ENCODE results near the gene PTPN1.

- TF ChIP-seq POLR2AphosphoS5 (IDR thresholded peaks at IDR 0.05; ENCODE audit: low read depth) (no peak), CTCF (conservative IDR thresholded peaks at IDR 0.05; ENCODE audit: low read depth in 2 of 2) (no peak), REST (IDR thresholded peaks at IDR 0.05; ENCODE audit: unreplicated experiment) (no peak), EZH2phosphoT487 (IDR thresholded peaks at IDR 0.05; ENCODE audit: unreplicated experiment) (no peak), EZH2 (IDR thresholded peaks at IDR 0.05; ENCODE audit: low read depth, unreplicated experiment) (no peak), ZNF331 (CRISPR knock-in tag; IDR thresholded peaks at IDR 0.05; ENCODE audit: low read depth) (no peak), CREB1 (CRISPR knock-in tag; IDR thresholded peaks at IDR 0.05; ENCODE audit: low read depth) (no peak), NANOG (IDR thresholded peaks at IDR 0.05; ENCODE audit: borderline replicate concordance) (no peak), ETS1 (IDR thresholded peaks at IDR 0.05) (no peak), JUNB (IDR thresholded peaks at IDR 0.05; ENCODE audit: unreplicated experiment) (no peak)
These were observed 40.3 kb downstream of the PTPN1 start for GRCh38 chr20:50550531-50550930.

Data from GM23338 (cell line).